Mesenchymal stem cell (in vitro differentiated cells and primary cell): ENCODE data around the gene FAM153A.
"Not testable (repeated sequence)": the region's sequence is repeated elsewhere in the genome, so short reads cannot be mapped to it uniquely, and the experiment has no call there.

Source experiments
- DNase-seq: peaks from one replicate; pipeline ENCODE4 v3.0.0-alpha.2; 2013
- H2AFZ ChIP-seq: one replicate; pipeline ENCODE4 v1.6.1; 2013; ENCODE audit warnings: low read depth, mild to moderate bottlenecking, control low read depth, inconsistent platforms, low read length, moderate library complexity
- H2AK5ac ChIP-seq: 2 replicates; pipeline ENCODE4 v1.6.1; 2013; ENCODE audit warnings: low read length, moderate library complexity, mild to moderate bottlenecking, inconsistent platforms; ENCODE audit not compliant: severe bottlenecking
- H2BK120ac ChIP-seq: one replicate; pipeline ENCODE4 v1.6.1; 2013; ENCODE audit warnings: low read depth, mild to moderate bottlenecking, inconsistent platforms, low read length, moderate library complexity
- H2BK12ac ChIP-seq, 2 experiments: one replicate each; pipeline ENCODE4 v1.6.1; 2013; ENCODE audit warnings: inconsistent platforms in 2 of 2, low read length in 2 of 2, mild to moderate bottlenecking in 2 of 2, moderate library complexity in 2 of 2, control low read depth in 1 of 2
- H2BK15ac ChIP-seq: one replicate; pipeline ENCODE4 v1.6.1; 2013; ENCODE audit warnings: mild to moderate bottlenecking, low read depth, inconsistent platforms; ENCODE audit not compliant: poor library complexity, severe bottlenecking
- H2BK5ac ChIP-seq: 2 replicates; pipeline ENCODE4 v1.6.1; 2013; ENCODE audit warnings: low read depth, mild to moderate bottlenecking, low read length, control low read depth, inconsistent platforms; ENCODE audit not compliant: poor library complexity, severe bottlenecking
- H3K14ac ChIP-seq, 2 experiments: one replicate each; pipeline ENCODE4 v1.6.1; 2013; ENCODE audit warnings: inconsistent platforms in 2 of 2, low read length in 2 of 2, control low read depth in 1 of 2, mild to moderate bottlenecking in 1 of 2, moderate library complexity in 1 of 2
- H3K18ac ChIP-seq, 2 experiments: one replicate each; pipeline ENCODE4 v1.6.1; 2013; ENCODE audit warnings: inconsistent platforms in 2 of 2, low read length in 2 of 2, control low read depth in 1 of 2, low read depth in 1 of 2, mild to moderate bottlenecking in 1 of 2
- H3K23ac ChIP-seq, 2 experiments: one replicate each; pipeline ENCODE4 v1.6.1; 2013; ENCODE audit warnings: inconsistent platforms in 2 of 2, low read length in 2 of 2, mild to moderate bottlenecking in 2 of 2, moderate library complexity in 2 of 2, control low read depth in 1 of 2
- H3K27ac ChIP-seq: 2 replicates; pipeline ENCODE4 v1.5.1; 2013; ENCODE audit warnings: mild to moderate bottlenecking, moderate library complexity, low read length, control low read depth, inconsistent platforms; ENCODE audit not compliant: poor library complexity, severe bottlenecking
- H3K27me3 ChIP-seq, 2 experiments: 2 replicates each; pipeline versions ENCODE4 v1.6.1 to v1.7.0; 2013; ENCODE audit warnings: low read length in 2 of 2, mild to moderate bottlenecking in 2 of 2, moderate library complexity in 2 of 2, control low read depth in 1 of 2, inconsistent platforms in 1 of 2; ENCODE audit not compliant: control insufficient read depth in 1 of 2, insufficient read depth in 1 of 2
- H3K36me3 ChIP-seq, 2 experiments: 2 replicates each; pipeline versions ENCODE4 v1.6.1 to v1.7.0; 2013; ENCODE audit warnings: low read length in 2 of 2, control low read depth in 1 of 2, inconsistent platforms in 1 of 2, low read depth in 1 of 2, mild to moderate bottlenecking in 1 of 2; ENCODE audit not compliant: insufficient read depth in 2 of 2, control insufficient read depth in 1 of 2
- H3K4ac ChIP-seq, 2 experiments: one replicate each; pipeline ENCODE4 v1.6.1; 2013; ENCODE audit warnings: inconsistent platforms in 2 of 2, low read length in 2 of 2, mild to moderate bottlenecking in 2 of 2, moderate library complexity in 2 of 2, control low read depth in 1 of 2, low read depth in 1 of 2
- H3K4me1 ChIP-seq: 2 replicates; pipeline ENCODE4 v1.6.1; 2013; ENCODE audit warnings: low read depth, low read length, control low read depth; ENCODE audit not compliant: control insufficient read depth, insufficient read depth
- H3K4me2 ChIP-seq: 2 replicates; pipeline ENCODE4 v1.6.1; 2013; ENCODE audit warnings: low read length, mild to moderate bottlenecking, inconsistent platforms; ENCODE audit not compliant: poor library complexity, severe bottlenecking
- H3K4me3 ChIP-seq, 2 experiments: 2 replicates each; pipeline versions ENCODE4 v1.5.1 to v1.7.0; 2013; ENCODE audit warnings: low read length in 2 of 2, mild to moderate bottlenecking in 2 of 2, control low read depth in 1 of 2, low read depth in 1 of 2; ENCODE audit not compliant: insufficient read depth in 1 of 2
- H3K79me1 ChIP-seq: replicated peaks from 2 replicates; pipeline ENCODE4 v1.6.1; 2013; ENCODE audit warnings: mild to moderate bottlenecking, control low read depth, low read length, inconsistent platforms; ENCODE audit not compliant: poor library complexity, severe bottlenecking
- H3K9ac ChIP-seq: 2 replicates; pipeline ENCODE4 v1.7.0; 2013; ENCODE audit warnings: mild to moderate bottlenecking, low read length, moderate library complexity
- H3K9me3 ChIP-seq: 2 replicates; pipeline ENCODE4 v1.7.0; 2013; ENCODE audit warnings: mild to moderate bottlenecking, low read length; ENCODE audit not compliant: control insufficient read depth
- H4K8ac ChIP-seq: one replicate; pipeline ENCODE4 v1.6.1; 2013; ENCODE audit warnings: inconsistent platforms, mild to moderate bottlenecking, low read length, moderate library complexity
- H4K91ac ChIP-seq: one replicate; pipeline ENCODE4 v1.6.1; 2013; ENCODE audit warnings: mild to moderate bottlenecking, low read length, inconsistent platforms
- WGBS: methylation state at CpG from one replicate; pipeline ENCODE4 v1.1.7; 2013; ENCODE audit warnings: mixed read lengths; 5-methylcytosine and 5-hydroxymethylcytosine counted together

Gene FAM153A

GRCh38 chr5:177747354-177747753, 35.3 kb downstream of the FAM153A start:
- H3K9me3 ChIP-seq, H2BK15ac ChIP-seq: not testable (repeated sequence)
- no CpG with 5 or more reads among the region's 2 CpGs for WGBS

GRCh38 chr5:177724858-177725257, 57.8 kb downstream of the FAM153A start:
- H3K23ac ChIP-seq, H3K27ac ChIP-seq, H4K91ac ChIP-seq, H3K4me2 ChIP-seq, H2BK5ac ChIP-seq, H3K36me3 ChIP-seq, H3K9me3 ChIP-seq, H3K27me3 ChIP-seq, H2AFZ ChIP-seq, DNase-seq, H3K4me3 ChIP-seq, H2BK12ac ChIP-seq, H3K4ac ChIP-seq, H4K8ac ChIP-seq, H3K18ac ChIP-seq, H2AK5ac ChIP-seq, H3K14ac ChIP-seq, H3K79me1 ChIP-seq, H2BK15ac ChIP-seq, H3K4me1 ChIP-seq, H2BK120ac ChIP-seq, H3K9ac ChIP-seq: not testable (repeated sequence)
- no CpG with 5 or more reads among the region's 7 CpGs for WGBS

More at GRCh38 chr5:177747354-177747753, 35.3 kb downstream of the FAM153A start:
- H3K36me3 ChIP-seq, H3K4ac ChIP-seq, H4K8ac ChIP-seq, H3K18ac ChIP-seq, H3K4me3 ChIP-seq, H3K4me2 ChIP-seq, DNase-seq, H3K79me1 ChIP-seq, H3K9ac ChIP-seq, H4K91ac ChIP-seq, H3K4me1 ChIP-seq, H2AK5ac ChIP-seq, H3K23ac ChIP-seq, H2AFZ ChIP-seq, H3K14ac ChIP-seq, H2BK5ac ChIP-seq, H3K27me3 ChIP-seq, H2BK12ac ChIP-seq, H3K27ac ChIP-seq, H2BK120ac ChIP-seq: not testable (repeated sequence)

GRCh38 chr5:177723831-177724485, 58.7 kb downstream of the FAM153A start:
- H2BK12ac ChIP-seq, H3K27me3 ChIP-seq, H3K4ac ChIP-seq, H2AFZ ChIP-seq, H2BK120ac ChIP-seq, H3K79me1 ChIP-seq, H3K23ac ChIP-seq, H3K36me3 ChIP-seq, H3K4me1 ChIP-seq, H2AK5ac ChIP-seq, H3K14ac ChIP-seq, H3K4me3 ChIP-seq, H4K91ac ChIP-seq, H2BK5ac ChIP-seq, H3K18ac ChIP-seq, H3K9ac ChIP-seq, H3K9me3 ChIP-seq, H2BK15ac ChIP-seq, H4K8ac ChIP-seq, DNase-seq, H3K4me2 ChIP-seq, H3K27ac ChIP-seq: not testable (repeated sequence)
- no CpG with 5 or more reads among the region's 6 CpGs for WGBS

GRCh38 chr5:177722829-177723228, 59.9 kb downstream of the FAM153A start:
- H4K91ac ChIP-seq, H3K27me3 ChIP-seq, H3K18ac ChIP-seq, H3K9ac ChIP-seq, H2BK15ac ChIP-seq, H2BK5ac ChIP-seq, H3K79me1 ChIP-seq, H2AFZ ChIP-seq, H3K4me2 ChIP-seq, H3K4ac ChIP-seq, H3K27ac ChIP-seq, H3K4me3 ChIP-seq, H3K14ac ChIP-seq, H4K8ac ChIP-seq, H2BK12ac ChIP-seq, H2BK120ac ChIP-seq, H3K4me1 ChIP-seq, DNase-seq, H3K23ac ChIP-seq, H3K36me3 ChIP-seq, H3K9me3 ChIP-seq, H2AK5ac ChIP-seq: not testable (repeated sequence)
- WGBS: no CpG with 5 or more reads among the region's 8 CpGs
